ENCODE data around the gene VMP1. TPM values are rescaled to one million over a fixed set of nuclear protein-coding genes. Genes with fewer than 3 reads are reported as not detected.
"Not testable (repeated sequence)": the region's sequence is repeated elsewhere in the genome, so short reads cannot be mapped to it uniquely, and the experiment has no call there.

The VMP1 gene
- total RNA-seq, 1 donor from 2014 or later = 320 TPM

DNA sequence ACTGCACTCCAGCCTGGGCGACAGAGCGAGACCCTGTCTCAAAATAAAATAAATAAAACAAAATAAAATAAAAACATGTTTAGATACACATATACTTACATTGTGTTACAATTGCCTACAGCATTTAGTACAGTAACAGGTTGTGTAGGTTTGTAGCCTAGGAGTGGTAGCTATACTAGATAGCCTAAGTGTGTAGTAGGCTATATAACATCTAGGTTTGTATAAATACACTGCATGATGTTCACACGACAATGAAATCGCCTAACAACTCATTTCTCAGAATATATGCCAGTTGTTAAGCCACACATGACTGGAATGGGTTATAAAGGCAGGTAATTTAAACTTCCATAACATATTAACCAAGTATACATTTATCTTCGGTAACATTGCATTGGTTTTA lies 94.7 kb downstream of the VMP1 start:
- intact Hi-C loops (cut with micrococcal nuclease) = no loop called here

DNA sequence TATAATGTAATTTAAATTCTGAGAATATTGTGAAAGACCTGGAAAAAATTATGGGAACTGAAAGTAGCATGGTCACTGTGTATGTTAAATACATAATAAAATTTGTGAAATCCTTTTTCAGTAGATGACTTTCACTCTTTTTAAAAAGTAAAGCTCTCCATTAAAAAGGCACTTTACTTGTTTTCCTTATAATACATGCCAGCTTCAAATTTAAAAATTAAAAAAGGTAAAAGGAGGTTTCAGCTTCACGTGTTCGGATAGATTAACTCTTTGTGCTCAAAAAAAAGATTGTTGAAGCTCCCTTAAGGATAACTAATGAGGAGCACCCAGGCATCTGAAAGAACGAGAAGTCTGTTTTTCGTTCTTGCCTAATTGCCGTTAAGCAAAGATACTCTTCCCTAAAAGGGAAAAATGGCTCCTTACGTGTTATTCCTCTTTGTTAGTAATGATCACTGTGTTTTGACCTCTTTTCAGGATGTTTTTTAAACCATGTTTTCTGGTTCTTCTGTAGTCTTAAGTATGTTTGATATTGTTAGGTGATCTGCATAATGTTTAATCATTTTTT lies 97.5 kb downstream of the VMP1 start:
- intact Hi-C loops (cut with micrococcal nuclease) = no loop called here

DNA sequence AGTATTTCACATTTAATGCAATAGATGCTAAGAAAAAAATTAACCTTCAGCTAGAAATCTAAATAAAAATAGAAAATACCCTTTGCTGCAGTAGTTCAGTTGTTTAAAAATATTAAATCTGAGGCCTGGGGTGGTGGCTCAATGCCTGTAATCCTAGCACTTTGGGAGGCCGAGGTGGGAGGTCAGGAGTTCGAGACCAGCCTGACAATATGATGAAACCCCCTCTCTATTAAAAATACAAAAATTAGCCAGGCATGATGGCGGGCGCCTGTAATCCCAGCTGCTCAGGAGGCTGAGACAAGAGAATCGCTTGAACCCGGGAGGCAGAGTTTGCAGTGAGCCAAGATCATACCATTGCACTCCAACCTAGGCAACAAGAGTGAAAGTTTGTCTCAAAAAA lies 98.9 kb downstream of the VMP1 start:
- intact Hi-C loops (cut with micrococcal nuclease) = not testable (repeated sequence)

DNA sequence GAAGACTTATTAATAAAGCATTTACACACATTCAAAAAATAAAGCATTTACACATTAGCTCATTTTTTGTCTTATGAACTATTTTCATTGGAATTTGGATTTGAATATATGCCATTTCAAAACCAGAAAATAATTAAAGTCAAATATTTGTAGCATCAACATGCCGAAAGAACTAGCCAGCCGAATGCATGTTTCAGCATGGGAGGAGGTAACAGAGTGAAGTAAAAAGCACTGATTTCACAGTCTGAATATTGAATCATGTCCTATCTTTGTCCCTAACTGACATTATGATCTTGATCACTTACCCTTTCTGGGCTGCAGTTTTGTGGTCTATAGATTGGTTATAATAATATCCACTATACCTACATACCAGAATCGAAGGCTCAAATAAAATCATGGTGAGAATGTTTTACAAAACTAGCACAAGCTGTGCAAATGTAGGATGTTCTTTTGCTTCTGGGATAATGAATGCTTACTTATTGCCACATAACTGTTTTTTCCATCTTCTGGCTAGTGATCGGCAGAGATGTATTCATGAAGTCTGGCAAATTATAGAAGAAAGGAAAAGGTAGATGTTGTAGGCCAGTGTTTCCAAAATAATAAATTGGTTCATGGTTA lies 100.5 kb downstream of the VMP1 start:
- intact Hi-C loops (cut with micrococcal nuclease) = no loop called here

DNA sequence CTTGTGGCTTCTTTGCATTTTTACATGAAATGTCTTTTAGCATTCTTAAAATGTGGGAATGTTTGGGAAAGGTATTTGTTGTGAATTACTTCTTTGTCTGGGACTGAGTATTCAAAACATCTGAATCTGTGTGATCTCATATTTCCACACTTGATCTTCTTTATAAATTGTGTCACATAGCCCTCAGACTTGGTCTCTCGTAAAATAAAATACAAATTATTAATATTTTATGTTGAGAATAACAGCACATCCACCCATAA lies 103.4 kb downstream of the VMP1 start:
- intact Hi-C loops (cut with micrococcal nuclease) = no loop called here

DNA sequence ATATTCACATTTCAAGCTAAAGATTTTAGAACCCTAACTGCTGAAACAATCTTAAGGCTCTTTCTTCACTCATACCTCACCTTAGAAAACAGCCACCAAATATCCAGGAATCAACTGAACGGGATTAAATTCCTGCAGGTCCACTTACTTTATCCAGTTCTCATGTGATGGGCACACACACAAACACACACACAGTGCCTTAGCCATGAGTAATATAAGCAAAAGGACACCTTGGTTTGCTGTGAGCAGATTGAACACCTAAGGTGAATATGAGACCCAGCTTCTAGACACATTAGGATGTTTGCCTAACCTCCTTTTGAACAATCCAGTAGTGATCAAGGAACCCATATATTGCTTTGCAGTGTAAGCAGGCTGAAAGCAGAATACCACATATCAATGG lies 103.8 kb downstream of the VMP1 start:
- intact Hi-C loops (cut with micrococcal nuclease) = no loop called here

DNA sequence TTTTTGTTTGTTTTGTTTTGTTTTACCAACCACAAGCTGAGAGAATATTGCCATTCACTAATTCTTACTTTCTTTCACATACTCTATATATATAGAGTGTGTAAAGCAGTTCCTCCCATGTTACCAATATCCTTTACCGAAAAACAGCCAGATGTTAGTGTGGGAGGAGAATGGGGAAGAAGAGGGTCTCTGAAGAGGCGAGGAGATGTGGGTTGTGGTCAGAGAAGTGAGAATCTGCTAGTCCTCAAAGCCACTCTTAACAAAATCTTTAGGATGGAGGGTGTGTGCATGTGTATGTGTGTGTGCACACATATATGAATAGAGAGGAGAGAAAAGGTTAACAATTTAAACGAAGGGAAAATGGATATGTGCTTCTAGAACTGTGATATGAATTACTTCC lies 104.7 kb downstream of the VMP1 start:
- intact Hi-C loops (cut with micrococcal nuclease) = no loop called here

DNA sequence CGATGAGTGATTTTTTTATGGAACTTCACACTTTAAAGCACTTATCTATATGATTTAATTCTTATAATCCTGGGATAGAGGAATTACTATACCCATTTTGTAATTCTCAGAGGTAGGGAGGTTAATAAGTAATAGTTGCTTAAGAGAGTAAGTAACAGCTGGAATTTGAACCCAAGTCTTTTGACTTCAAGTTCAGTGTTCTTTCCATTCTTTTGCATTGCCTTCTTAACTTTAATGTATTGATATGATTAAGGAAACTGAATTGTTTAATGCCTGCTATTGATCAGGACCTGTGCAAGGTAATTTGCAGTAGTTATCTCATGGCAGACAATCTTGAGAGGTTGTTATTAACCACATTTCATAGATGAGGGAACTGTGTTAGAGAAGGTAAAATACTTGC lies 106.8 kb downstream of the VMP1 start:
- intact Hi-C loops (cut with micrococcal nuclease) = no loop called here

DNA sequence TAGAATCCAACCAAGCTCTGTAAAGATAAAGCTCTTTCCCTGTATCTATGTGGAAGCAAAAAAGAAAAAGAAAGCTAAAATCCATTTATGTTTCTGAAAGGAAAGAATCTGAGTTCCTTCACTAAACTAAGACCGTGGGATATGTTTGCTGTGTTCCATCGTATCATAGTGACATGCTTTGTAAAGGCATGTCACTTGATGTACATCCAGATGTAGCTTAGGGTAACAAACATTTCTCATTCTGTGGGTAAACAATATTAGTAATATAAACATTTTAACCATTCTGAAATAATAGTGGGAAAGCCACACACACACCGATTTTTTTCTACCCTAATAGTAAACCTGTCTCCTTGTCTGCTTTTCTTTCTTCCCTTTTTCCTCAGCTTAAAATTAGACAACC lies 107.2 kb downstream of the VMP1 start:
- intact Hi-C loops (cut with micrococcal nuclease) = no loop called here

DNA sequence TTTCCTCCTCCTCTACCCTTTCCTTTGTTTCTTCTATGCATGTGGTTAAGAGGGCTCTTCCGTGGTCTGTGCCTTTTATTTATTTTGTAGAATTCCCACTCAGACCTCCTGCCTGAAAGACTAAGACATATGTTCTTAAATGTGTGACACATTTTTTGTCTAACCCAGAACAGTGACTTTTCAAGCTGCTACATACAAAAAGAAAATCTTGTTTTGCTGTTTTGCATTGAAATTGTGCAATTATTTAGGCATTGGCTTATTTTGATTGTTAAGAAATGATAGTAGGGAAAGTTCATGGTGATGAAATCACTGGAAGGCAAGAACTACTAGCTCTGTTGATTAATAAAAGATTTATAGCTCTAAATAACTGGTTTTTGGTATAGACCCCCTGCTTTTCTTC lies 108.5 kb downstream of the VMP1 start:
- intact Hi-C loops (cut with micrococcal nuclease) = no loop called here

DNA sequence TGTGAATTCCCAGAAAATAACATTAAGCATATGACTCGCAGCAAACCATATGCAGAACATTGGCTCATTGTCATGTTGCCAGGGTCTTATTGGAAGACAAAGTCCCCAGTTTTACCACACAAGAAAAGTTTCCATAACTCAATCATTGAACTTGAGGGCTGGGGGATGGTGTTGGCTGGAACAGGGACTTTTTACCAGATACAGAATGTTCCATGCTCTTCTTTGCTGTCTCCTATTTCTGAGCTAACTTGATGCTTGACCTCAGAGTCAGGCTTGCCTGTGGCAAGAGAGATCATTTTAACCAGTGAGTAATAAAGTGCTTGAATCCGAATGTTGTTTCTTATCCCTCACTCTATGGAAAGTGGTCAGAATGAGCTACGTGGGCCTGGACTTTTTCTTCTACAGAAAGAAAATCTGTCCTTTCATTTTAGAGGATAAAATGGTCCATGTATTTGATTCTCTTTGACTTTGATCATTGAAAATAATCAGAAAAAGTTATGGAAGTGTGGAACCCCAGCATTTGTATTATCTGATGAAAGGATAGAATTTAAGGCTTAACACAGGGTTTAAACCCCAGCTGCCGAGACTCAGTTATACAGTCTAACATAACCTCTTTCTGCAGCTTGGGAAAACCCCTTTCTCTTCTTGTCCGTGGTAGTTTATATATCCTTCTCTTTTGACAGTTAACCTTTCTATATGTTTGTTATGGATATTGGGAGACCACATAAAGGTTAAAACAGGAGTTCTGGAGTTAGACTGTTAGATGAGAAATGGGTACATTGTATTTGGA lies 118.3 kb downstream of the VMP1 start:
- intact Hi-C loops (cut with micrococcal nuclease) = no loop called here

DNA sequence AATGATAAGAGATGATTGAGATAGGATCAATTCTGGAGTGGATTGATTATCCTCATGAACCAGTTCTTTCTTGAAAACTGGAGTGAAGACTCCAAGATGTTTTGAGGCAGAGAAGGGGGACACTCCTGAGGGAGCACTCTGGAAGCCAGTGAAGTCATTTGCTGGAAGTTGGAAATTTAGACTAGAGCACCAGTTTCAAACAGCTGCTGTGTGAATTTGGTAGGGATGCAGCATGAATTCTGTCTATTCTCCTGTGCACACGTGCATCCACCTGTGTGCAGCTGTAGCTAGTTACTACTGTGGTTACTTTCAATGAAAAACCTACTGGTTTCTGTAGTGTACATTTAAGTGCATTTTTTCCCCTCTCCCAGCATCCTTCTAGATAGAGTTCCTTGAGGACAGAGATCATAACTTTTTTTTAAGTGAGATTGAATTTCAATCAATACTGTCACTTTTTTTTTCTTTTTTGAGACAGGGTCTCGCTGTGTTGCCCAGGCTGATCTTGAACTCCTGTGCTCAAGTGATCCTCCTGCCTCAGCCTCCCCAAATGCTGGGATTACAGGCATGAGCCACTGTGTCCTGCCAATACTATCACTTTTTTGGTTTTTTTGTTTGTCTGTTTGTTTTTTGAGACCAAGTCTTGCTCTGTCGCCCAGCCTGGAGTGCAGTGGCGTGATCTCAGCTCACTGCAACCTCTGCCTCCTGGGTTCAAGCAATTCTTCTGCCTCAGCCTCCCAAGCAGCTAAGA lies 119.4 kb downstream of the VMP1 start:
- intact Hi-C loops (cut with micrococcal nuclease) = no loop called here

DNA sequence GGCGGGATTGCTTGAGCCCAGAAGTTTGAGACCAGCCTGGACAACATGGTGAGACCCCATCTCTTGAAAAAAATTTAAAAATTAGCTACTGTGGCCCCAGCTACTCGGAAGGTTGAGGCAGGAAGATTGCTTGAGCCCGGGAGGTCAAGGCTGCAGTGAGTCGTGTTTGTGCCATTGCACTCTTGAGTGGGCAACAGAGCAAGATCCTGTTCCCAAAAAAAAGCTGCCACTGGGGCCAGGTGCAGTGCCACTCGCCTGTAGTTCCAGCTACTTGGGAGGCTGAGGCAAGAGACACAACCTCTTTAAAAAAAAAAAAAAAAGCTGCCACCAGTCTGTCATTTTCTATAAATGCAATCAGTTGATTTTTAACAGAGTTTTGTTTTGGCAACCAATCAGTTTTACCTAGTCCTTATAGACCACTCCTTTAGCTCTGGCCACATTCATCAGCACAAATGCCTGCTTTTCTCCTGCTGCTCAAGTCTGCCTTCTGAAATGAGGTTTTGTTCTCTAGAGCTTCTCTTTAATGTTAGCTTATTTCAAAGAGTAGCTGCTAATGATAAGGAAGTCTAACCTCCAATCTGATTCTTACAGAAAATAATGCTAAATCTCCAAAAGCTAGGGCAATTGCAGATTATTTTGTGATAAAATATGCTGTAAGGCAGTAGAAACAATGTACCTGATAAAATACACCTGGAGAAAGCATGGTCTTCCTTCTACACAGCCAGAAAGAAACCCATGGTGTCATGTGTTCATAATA lies 120.4 kb downstream of the VMP1 start:
- intact Hi-C loops (cut with micrococcal nuclease) = no loop called here

DNA sequence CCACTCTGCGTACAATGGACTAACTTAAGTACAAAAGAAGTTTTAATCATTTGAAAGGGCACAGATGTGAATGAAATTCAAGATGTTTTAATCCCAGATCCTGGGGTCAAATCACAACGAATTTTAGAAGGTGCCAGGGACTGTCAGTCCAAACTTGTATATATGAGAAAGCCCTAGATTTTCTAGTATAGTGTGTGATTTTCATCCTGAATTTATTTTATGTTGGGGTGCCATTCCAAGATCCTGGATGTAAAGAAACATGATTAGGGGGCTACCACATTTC lies 121.0 kb downstream of the VMP1 start:
- intact Hi-C loops (cut with micrococcal nuclease) = no loop called here

DNA sequence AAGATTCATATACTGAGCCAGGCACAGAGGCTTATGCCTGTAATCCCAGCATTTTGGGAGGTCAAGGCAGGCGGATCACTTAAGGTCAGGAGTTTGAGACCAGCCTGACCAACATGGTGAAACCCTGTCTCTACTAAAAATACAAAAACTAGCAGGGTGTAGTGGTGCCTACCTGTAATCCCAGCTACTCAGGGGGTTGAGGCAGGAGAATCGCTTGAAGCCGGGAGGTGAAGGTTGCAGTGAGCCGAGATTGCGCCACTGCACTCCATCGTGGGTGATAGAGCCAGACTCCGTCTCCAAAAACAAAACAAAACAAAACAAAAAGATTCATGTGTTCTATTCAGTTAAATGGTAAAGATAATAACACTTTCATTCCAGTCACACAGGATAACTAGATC lies 121.4 kb downstream of the VMP1 start:
- intact Hi-C loops (cut with micrococcal nuclease) = loop anchor here (1.0 kb wide), 2 partner anchors 8 to 43 kb away; no protein-coding TSS in a partner anchor

DNA sequence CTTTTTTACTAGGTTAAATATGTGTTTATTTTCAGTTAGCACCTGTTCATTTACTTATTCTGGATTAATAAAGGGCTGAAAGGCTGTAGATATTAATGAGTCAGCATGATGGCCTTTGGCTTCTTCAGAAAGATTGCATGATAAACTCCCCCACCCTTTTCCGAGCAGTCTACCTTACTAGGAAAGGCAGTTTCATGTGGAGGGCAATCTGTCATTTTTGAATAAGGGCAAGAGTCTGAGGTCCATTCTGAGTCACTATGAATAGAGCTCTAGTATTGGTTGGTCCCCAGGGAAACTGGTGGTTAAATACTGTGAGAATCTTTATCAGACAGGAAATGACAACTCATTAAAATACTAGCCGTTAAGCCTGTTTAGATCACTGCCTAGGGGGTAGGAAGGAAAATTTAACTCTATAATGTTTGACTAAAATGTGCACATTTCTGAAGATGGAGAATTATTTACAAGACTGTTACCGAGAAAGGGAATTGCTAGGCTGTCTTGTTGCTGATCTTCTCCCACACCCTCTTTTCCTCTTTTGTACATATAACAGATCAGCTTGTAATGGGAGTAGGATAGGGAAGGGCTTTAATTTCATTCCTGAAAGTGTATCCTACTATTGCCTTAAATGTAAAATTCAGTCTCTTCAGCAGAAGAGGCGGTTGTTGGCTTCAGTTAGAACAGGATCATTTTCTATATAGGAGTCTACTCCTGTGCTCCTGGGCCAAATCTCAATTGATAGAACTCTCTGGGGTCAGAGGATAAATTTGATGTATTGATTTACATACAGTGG lies 122.0 kb downstream of the VMP1 start:
- intact Hi-C loops (cut with micrococcal nuclease) = loop anchor here (1.0 kb wide), 2 partner anchors 8 to 43 kb away; no protein-coding TSS in a partner anchor

DNA sequence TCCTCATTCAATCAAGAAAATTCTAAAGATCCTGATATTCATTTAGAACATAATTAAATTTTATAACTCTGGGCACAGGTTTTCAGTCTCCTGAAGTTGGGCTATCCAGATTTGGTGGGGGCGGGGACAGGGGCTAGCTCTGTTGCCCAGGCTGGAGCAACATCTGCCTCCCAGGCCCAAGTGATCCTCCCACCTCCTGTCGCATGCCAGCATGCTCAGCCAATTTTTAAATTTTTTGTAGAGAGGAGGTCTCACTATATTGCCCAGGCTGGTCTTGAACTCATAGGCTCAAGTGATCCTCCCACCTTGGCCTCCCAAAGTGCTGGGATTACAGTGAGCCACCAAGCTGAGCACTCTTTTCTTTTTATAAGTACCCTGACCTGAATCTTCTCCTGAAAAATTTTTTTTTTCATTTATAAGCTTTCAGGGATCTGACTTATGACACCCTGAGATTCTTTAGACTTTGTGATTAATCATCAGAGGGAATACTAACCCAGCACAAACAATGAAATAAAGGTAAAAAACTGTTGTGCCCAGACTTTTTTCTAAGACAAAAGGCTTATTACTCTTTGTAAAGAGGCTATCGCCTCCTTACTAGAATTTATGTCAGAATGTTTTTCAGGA lies 122.7 kb downstream of the VMP1 start:
- intact Hi-C loops (cut with micrococcal nuclease) = no loop called here

DNA sequence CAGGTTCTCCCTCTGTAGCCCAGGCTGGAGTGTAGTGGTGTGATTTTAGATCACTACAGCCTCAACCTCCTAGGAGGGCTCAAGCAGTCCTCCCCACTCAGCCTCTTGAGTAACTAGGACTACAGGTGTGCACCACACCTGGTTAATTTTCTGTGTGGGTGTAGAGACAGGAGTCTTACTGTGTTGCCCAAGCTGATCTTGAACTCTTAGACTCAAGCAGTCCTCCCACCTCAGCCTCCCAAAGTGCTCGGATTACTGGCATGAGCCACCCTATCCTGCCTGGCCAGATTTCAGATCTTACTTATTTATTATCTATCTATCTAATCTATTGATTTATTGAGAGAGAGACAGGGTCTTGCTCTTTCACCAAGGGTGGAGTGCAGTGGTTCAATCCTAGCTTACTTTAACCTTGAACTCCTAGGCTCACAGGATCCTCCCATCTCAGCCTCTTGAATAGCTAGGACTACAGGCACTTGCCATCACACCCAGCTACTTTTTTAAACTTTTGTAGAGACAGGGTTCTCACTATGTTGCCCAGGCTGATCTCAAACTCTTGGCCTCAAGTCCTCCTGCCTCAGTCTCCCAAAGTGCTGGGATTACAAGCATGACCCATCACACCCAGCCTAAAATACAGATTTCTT lies 123.5 kb downstream of the VMP1 start:
- intact Hi-C loops (cut with micrococcal nuclease) = no loop called here

DNA sequence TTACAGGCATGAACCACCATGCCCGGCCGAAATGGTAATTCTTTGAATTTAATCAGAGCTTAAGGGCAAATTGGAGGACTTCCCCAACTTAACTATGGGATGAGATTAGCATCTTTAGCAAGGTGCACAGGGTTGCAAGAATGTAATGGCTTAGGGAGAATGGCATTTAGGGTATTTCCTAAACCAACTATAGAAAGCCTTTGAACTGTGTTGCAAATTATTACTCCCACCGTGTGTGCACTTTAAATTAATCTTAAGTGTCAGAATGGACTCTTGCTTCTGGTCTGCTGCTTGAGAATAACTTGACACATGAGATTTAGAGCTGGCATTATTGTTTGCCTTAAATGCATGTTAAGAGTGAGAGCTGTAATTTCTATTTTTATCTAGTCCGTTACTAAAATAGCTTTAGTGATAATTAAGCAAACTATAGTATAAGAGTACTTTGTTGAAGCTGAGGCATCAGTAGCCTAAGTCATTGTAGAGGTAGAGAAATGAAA lies 125.5 kb downstream of the VMP1 start:
- intact Hi-C loops (cut with micrococcal nuclease) = no loop called here
